A673 (cell line): ENCODE results near the gene NPHP4.

Experiments
- EZH2 ChIP-seq: fragments of 200-600 bp; sonication (generic); IDR thresholded peaks from 2 replicates; pipeline ENCODE4 v1.6.1; 2017; ENCODE audit warnings: borderline replicate concordance, low read depth, mild to moderate bottlenecking, mixed read lengths, antibody characterized with exemption, low read length; ENCODE audit not compliant: poor library complexity, severe bottlenecking
- TF ChIP-seq, protein P1 (sequence below): fragments of 300-800, 200-600 bp; sonication (generic); conservative IDR thresholded peaks from 2 replicates; pipeline ENCODE4 v1.5.1; 2017; ENCODE audit warnings: low read depth, mild to moderate bottlenecking, antibody characterized with exemption, low read length, moderate library complexity, mixed read lengths

DNA sequence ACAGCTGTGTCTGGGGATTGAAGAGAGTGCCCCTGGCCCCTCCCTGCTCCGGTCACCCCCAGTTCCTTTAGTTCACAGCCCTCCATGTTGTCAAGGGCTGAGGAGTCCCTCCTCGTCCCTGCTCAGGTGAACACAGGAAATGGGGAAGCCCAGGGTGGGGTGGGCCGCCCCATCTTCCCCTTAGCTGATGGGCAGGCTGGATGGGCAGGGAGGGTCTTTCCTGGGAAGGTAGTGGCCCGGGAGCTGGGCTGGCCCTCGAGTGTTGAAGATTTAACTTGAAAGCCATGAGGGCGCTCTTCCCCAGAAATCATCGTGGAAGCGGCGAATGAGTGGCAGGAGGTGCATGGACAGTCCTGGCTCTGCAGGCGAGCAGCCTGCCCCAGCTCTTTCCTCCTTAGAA is 18.3 kb upstream of the NPHP4 start:
- TF ChIP-seq, protein P1, sequence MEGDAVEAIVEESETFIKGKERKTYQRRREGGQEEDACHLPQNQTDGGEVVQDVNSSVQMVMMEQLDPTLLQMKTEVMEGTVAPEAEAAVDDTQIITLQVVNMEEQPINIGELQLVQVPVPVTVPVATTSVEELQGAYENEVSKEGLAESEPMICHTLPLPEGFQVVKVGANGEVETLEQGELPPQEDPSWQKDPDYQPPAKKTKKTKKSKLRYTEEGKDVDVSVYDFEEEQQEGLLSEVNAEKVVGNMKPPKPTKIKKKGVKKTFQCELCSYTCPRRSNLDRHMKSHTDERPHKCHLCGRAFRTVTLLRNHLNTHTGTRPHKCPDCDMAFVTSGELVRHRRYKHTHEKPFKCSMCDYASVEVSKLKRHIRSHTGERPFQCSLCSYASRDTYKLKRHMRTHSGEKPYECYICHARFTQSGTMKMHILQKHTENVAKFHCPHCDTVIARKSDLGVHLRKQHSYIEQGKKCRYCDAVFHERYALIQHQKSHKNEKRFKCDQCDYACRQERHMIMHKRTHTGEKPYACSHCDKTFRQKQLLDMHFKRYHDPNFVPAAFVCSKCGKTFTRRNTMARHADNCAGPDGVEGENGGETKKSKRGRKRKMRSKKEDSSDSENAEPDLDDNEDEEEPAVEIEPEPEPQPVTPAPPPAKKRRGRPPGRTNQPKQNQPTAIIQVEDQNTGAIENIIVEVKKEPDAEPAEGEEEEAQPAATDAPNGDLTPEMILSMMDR = no peak
- TF ChIP-seq EZH2 = no peak
